Tibial nerve (tissue), 4 donors: ENCODE measurements around the gene ID4. TPM values are rescaled to one million over a fixed set of nuclear protein-coding genes. Genes with fewer than 3 reads are reported as not detected.

ENCODE experiments used
- DNase-seq, 2 donors: peaks; one replicate each; pipeline ENCODE4 v3.0.0-alpha.2; 2019; ENCODE audit warnings: low spot score in 2 of 2
- H3K27ac ChIP-seq, 4 donors: fragments of 200-600 bp; sonication (generic) in 3 of 4; one replicate each; pipeline ENCODE4 v1.5.1; 2017 to 2019; ENCODE audit warnings: mild to moderate bottlenecking in 1 of 4
- H3K27me3 ChIP-seq, 2 donors: fragments of 200-600 bp; sonication (generic) in 1 of 2; one replicate each; pipeline versions ENCODE4 v1.5.1 to v1.6.0; 2017 to 2019
- H3K36me3 ChIP-seq, 3 donors: fragments of 200-600 bp; sonication (generic); one replicate each; pipeline ENCODE4 v1.5.1; 2018 to 2019
- H3K4me1 ChIP-seq, 4 donors: fragments of 200-600 bp; sonication (generic) in 3 of 4; one replicate each; pipeline ENCODE4 v1.5.1; 2017 to 2019
- H3K4me3 ChIP-seq, 4 donors: fragments of 200-600 bp; sonication (generic) in 3 of 4; one replicate each; pipeline ENCODE4 v1.5.1; 2017 to 2019; ENCODE audit warnings: mild to moderate bottlenecking in 1 of 4, moderate library complexity in 1 of 4
- H3K9me3 ChIP-seq, 4 donors: fragments of 200-600 bp; sonication (generic) in 3 of 4; one replicate each; pipeline ENCODE4 v1.5.1; 2017 to 2019
- EP300 ChIP-seq, 2 donors: sonication (generic); formaldehyde crosslinking; IDR thresholded peaks; one replicate each; pipeline ENCODE4 v1.6.1; 2017; ENCODE audit warnings: antibody characterized with exemption in 2 of 2, mild to moderate bottlenecking in 1 of 2
- POLR2A ChIP-seq, 2 donors: fragments of 450-650 bp; IDR thresholded peaks; one replicate each; pipeline ENCODE4 v1.6.1; 2017; ENCODE audit warnings: antibody characterized with exemption in 2 of 2, mild to moderate bottlenecking in 2 of 2, moderate library complexity in 2 of 2
- WGBS, 2 donors: methylation state at CpG; one replicate each; pipeline ENCODE4 v1.1.5; 2018; 5-methylcytosine and 5-hydroxymethylcytosine counted together
- total RNA-seq, 4 donors: library from RNA; depleted of rRNA; stranded (reverse); fragments of >200 nt; gene quantifications; one replicate each; pipeline ENCODE4 v1.1.0, GENCODE V29; 2016
- TF ChIP-seq, protein P1 (sequence below), 5 experiments: fragments of 200-600 bp in 3 of 5; fragments of 450-650 bp in 2 of 5; sonication (generic) in 3 of 5; IDR thresholded peaks; one replicate each; pipeline ENCODE4 v1.5.1; 2016 to 2019; ENCODE audit warnings: antibody characterized with exemption in 5 of 5, mild to moderate bottlenecking in 3 of 5, moderate library complexity in 2 of 5

The ID4 gene
- total RNA-seq, 4 donors from 2014 or later, result 27.0 to 69.0 (median 33.3) TPM

- WGBS, 2 donors, result 0 to 1% methylated on average over 37 to 66 of the region's 77 CpGs
- peak; percentile 88 to 89 for DNase-seq
- peaks cover 0 to 20% (median 0%) of the 10 kb centered on the region in 4 donors for H3K4me1 ChIP-seq
These were observed 32.7 kb upstream of the ID4 start for GRCh38 chr6:19804205-19805128.

DNA sequence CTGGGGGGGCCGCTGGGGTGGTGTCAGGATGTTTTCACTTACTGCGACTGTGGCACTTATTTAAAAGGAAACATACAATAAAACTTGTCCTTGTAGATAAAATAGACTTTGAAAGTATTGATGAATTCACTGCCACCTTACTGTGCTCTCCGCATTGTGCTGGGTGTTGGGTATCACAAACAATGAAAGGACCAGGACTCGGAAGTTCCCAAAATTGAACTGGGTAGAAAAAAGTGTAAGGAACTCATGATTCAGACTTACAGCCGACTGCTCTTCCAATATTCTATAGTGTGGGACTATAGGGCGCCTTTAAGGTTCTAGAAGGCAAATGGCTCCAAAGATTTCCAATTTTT, 32.1 kb upstream of the ID4 start:
- no peaks in the 10 kb centered on the region for H3K9me3 ChIP-seq
- 29 to 30% methylated on average over 6 of the region's 6 CpGs for WGBS, 2 donors
- peak overlapping the region; percentile 46 to 68 (median 53) for H3K4me3 ChIP-seq
- H3K4me1 ChIP-seq, result peaks cover 0 to 20% (median 0%) of the 10 kb centered on the region in 4 donors
- H3K27me3 ChIP-seq, result no peaks in the 10 kb centered on the region
- peak overlapping the region; percentile 87 to 99 (median 94) for H3K27ac ChIP-seq
- no peak for DNase-seq
- TF ChIP-seq, protein P1, sequence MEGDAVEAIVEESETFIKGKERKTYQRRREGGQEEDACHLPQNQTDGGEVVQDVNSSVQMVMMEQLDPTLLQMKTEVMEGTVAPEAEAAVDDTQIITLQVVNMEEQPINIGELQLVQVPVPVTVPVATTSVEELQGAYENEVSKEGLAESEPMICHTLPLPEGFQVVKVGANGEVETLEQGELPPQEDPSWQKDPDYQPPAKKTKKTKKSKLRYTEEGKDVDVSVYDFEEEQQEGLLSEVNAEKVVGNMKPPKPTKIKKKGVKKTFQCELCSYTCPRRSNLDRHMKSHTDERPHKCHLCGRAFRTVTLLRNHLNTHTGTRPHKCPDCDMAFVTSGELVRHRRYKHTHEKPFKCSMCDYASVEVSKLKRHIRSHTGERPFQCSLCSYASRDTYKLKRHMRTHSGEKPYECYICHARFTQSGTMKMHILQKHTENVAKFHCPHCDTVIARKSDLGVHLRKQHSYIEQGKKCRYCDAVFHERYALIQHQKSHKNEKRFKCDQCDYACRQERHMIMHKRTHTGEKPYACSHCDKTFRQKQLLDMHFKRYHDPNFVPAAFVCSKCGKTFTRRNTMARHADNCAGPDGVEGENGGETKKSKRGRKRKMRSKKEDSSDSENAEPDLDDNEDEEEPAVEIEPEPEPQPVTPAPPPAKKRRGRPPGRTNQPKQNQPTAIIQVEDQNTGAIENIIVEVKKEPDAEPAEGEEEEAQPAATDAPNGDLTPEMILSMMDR (IDR thresholded peaks at IDR 0.05), result peak in 2 of 5 experiments; percentile 3 to 22
- TF ChIP-seq POLR2A (IDR thresholded peaks at IDR 0.05), result no peak
- no peaks in the 10 kb centered on the region for H3K36me3 ChIP-seq

More at GRCh38 chr6:19804205-19805128, 32.7 kb upstream of the ID4 start:
- Histone ChIP-seq H3K27me3 (no peaks in the 10 kb centered on the region), H3K36me3 (no peaks in the 10 kb centered on the region), H3K4me3 (peak overlapping the region; percentile 46 to 68 (median 53)), H3K9me3 (no peaks in the 10 kb centered on the region), H3K27ac (peak overlapping the region; percentile 87 to 99 (median 94))
- TF ChIP-seq, protein P1 (IDR thresholded peaks at IDR 0.05), result peak in 1 of 5 experiments; percentile 15
- peak; percentile 86 to 97 for TF ChIP-seq EP300 (IDR thresholded peaks at IDR 0.05)
- peak; percentile 80 to 86 for TF ChIP-seq POLR2A (IDR thresholded peaks at IDR 0.05)

DNA sequence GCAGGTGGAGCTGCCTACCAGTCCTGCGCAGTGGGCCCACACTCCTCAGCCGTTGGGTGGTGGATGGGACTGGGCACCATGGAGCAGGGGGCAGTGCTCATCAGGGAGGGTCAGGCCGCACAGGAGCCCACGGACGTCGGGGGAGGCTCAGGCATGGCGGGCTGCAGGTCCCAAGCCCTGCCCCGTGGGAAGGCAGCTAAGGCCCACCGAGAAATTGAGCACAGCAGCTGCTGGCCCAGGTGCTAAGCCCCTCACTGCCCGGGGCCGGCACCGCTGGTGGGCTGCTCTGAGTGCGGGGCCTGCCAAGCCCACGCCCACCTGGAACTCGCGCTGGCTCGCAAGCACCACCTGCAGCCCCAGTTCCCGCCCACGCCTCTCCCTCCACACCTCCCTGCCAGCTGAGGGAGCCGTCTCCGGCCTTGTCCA, 30.2 kb upstream of the ID4 start:
- no peak overlapping the region for H3K4me3 ChIP-seq
- no peaks in the 10 kb centered on the region for H3K9me3 ChIP-seq
- TF ChIP-seq, protein P1 (IDR thresholded peaks at IDR 0.05), result no peak
- TF ChIP-seq POLR2A (IDR thresholded peaks at IDR 0.05) (no peak), EP300 (IDR thresholded peaks at IDR 0.05) (no peak)
- WGBS, 2 donors, result 87 to 94% methylated on average over 9 of the region's 21 CpGs
- H3K27ac ChIP-seq, result no peak overlapping the region
- peaks cover 0 to 20% (median 0%) of the 10 kb centered on the region in 4 donors for H3K4me1 ChIP-seq
- no peaks in the 10 kb centered on the region for H3K27me3 ChIP-seq
- H3K36me3 ChIP-seq, result no peaks in the 10 kb centered on the region
- DNase-seq, result no peak

DNA sequence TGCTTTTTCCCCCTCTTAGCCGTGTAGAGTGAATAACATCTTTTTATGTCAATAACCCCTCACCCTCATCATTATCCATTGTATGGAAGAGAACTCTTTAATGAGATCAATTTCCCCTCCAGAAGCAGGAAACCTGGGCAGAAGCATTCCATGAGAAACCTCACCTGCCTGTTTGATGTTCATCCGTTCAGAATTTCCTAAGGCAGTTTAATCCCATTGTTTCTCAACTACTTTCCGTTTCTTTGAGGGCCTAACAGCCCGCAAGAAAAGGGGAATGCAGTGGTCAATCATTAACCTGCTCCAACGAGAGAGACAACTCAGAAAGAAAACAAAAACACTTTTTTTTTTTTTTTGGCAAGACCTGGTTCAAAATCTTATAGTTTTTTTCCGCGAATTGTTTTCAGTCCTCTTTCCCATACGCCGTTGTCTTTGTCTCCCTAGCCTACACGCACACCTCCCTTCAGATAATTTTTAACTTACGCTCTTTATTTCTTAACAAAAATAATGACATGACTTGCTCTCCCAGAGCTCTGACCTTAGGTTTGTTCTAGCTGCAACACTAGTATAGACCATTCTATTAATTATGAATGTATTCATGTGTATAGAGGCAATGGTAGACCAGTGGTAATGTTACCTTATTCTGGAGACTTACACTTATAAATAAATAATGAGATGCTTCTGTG, 25.6 kb upstream of the ID4 start:
- Histone ChIP-seq H3K4me3 (no peak overlapping the region), H3K27ac (no peak overlapping the region), H3K36me3 (no peaks in the 10 kb centered on the region), H3K27me3 (no peaks in the 10 kb centered on the region), H3K9me3 (no peaks in the 10 kb centered on the region), H3K4me1 (no peaks in the 10 kb centered on the region)
- TF ChIP-seq EP300 (IDR thresholded peaks at IDR 0.05) (no peak), POLR2A (IDR thresholded peaks at IDR 0.05) (no peak)
- TF ChIP-seq, protein P1 (IDR thresholded peaks at IDR 0.05), result no peak
- WGBS, 2 donors, result 82 to 83% methylated on average over 11 of the region's 11 CpGs
- no peak for DNase-seq
